CD4-positive, CD25-positive, alpha-beta regulatory T cell (primary cell): Measurements from ENCODE around the gene SLCO1B1. TPM values are rescaled to one million over a fixed set of nuclear protein-coding genes. Genes with fewer than 3 reads are reported as not detected.

Experiments used
- ATAC-seq, 2 donors: fragments of 150-1000 bp; cut with Tn5 transposase; one replicate each; pipeline ENCODE4 v1.10.0; 2021; ENCODE audit warnings: low read depth in 2 of 2, moderate number of reproducible peaks in 2 of 2, moderate library complexity in 1 of 2
- DNase-seq, 3 donors: peaks; one replicate each; pipeline versions ENCODE4 v3.0.0 to v3.0.0-alpha.2; 2012 to 2022; ENCODE audit warnings: mixed read lengths in 1 of 3
- H3K27ac ChIP-seq: one replicate; pipeline ENCODE4 v1.7.0; 2013; ENCODE audit warnings: mild to moderate bottlenecking, low read length; ENCODE audit not compliant: insufficient read depth, poor library complexity, severe bottlenecking
- H3K27me3 ChIP-seq: one replicate; pipeline ENCODE4 v1.7.0; 2013; ENCODE audit warnings: low read length; ENCODE audit not compliant: control insufficient read depth, insufficient read depth
- H3K36me3 ChIP-seq: one replicate; pipeline ENCODE4 v1.7.0; 2013; ENCODE audit warnings: mild to moderate bottlenecking, low read length, moderate library complexity; ENCODE audit not compliant: control insufficient read depth, insufficient read depth
- H3K4me1 ChIP-seq: 2 replicates; pipeline ENCODE4 v1.7.0; 2013; ENCODE audit warnings: mild to moderate bottlenecking, low read length; ENCODE audit not compliant: insufficient read depth, control insufficient read depth, poor library complexity, severe bottlenecking
- H3K4me3 ChIP-seq: one replicate; pipeline ENCODE4 v1.7.0; 2013; ENCODE audit warnings: low read depth, mild to moderate bottlenecking, low read length, moderate library complexity
- H3K9me3 ChIP-seq, 2 experiments: 1 replicate in 1 of 2; 2 replicates in 1 of 2; pipeline ENCODE4 v1.7.0; 2013; ENCODE audit warnings: low read length in 2 of 2, mild to moderate bottlenecking in 1 of 2, moderate library complexity in 1 of 2; ENCODE audit not compliant: control insufficient read depth in 2 of 2
- H3K27ac Mint-ChIP-seq, 3 donors: one replicate each; pipeline ENCODE4 v1.8.0; 2020 to 2022; ENCODE audit warnings: mild to moderate bottlenecking in 3 of 3, mixed read lengths in 3 of 3, moderate library complexity in 2 of 3
- H3K27me3 Mint-ChIP-seq: one replicate; pipeline ENCODE4 v1.8.0; 2022; ENCODE audit warnings: mild to moderate bottlenecking, mixed read lengths
- H3K36me3 Mint-ChIP-seq: one replicate; pipeline ENCODE4 v1.8.0; 2020; ENCODE audit warnings: mixed read lengths
- H3K4me1 Mint-ChIP-seq, 4 donors: one replicate each; pipeline ENCODE4 v1.8.0; 2020 to 2022; ENCODE audit warnings: mixed read lengths in 4 of 4, mild to moderate bottlenecking in 1 of 4
- H3K4me3 Mint-ChIP-seq, 4 donors: one replicate each; pipeline ENCODE4 v1.8.0; 2020 to 2022; ENCODE audit warnings: mild to moderate bottlenecking in 4 of 4, mixed read lengths in 4 of 4, moderate library complexity in 3 of 4
- H3K9me3 Mint-ChIP-seq, 7 donors: one replicate each; pipeline ENCODE4 v1.8.0; 2020 to 2022; ENCODE audit warnings: mixed read lengths in 7 of 7, mild to moderate bottlenecking in 3 of 7, moderate library complexity in 2 of 7
- polyA plus RNA-seq, 4 donors: library from polyadenylated mRNA; unstranded; fragments of 300-500 nt; fragmentation: Illumina TruSeq; gene quantifications; one replicate each; pipeline ENCODE4 v1.2.3, GENCODE V29; 2021
- total RNA-seq: library from RNA; stranded (reverse); gene quantifications from one replicate; pipeline ENCODE4 v1.2.3, GENCODE V29; 2022

Gene SLCO1B1
- total and polyA plus RNA-seq, 5 donors from 2014 or later, result not detected

DNA sequence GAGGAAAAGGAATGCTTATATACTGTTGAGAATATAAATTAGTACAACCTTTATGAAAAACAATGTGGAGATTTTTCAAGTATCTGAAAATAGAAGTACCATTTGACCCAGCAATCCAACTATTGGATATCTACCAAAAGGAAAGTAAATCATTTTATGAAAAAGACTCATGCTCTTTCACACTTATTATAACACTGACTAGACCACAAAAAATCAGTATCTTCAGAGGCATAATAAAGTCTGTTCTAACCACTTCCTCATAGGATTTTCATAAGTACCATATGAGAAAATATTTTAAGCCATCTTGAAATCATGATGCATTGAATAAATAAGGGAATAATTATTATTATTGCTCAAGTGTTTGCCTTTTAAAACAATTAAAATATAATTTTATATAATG is 90.8 kb downstream of the SLCO1B1 start:
- DNase-seq, result no peak
- H3K27ac Mint-ChIP-seq, result no peak overlapping the region
- H3K4me1 Mint-ChIP-seq, result no peaks in the 10 kb centered on the region
- no peaks in the 10 kb centered on the region for H3K9me3 ChIP-seq
- no peak overlapping the region for H3K4me3 ChIP-seq
- H3K36me3 Mint-ChIP-seq, result no peaks in the 10 kb centered on the region
- no peak for ATAC-seq
- no peaks in the 10 kb centered on the region for H3K4me1 ChIP-seq
- H3K9me3 Mint-ChIP-seq, result peaks cover 0 to 2% (median 0%) of the 10 kb centered on the region in 7 donors
- no peaks in the 10 kb centered on the region for H3K36me3 ChIP-seq
- H3K27ac ChIP-seq, result no peak overlapping the region
- H3K4me3 Mint-ChIP-seq, result no peak overlapping the region
- no peaks in the 10 kb centered on the region for H3K27me3 Mint-ChIP-seq
- H3K27me3 ChIP-seq, result no peaks in the 10 kb centered on the region

DNA sequence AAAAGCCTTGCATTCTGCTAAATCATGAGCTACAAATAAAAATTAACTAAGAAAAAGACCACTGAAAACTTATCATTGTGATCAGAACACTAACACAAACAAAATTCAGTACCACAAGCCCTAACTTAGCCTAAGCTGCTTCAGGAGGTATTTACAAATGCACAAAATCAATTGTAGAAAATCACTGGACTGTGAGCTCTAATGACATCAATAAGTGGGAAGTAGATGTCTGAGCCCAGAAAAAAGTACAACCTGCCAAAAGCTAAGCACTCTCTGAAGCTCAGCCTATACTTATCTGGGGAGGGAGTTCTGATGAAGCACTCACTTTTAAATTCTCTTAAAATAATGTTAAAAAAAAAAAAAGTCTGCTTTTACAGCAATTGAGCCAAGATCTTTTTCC is 92.9 kb downstream of the SLCO1B1 start:
- H3K27me3 Mint-ChIP-seq, result peaks cover 4% of the 10 kb centered on the region
- Histone ChIP-seq H3K9me3 (no peaks in the 10 kb centered on the region), H3K4me1 (no peaks in the 10 kb centered on the region), H3K27ac (no peak overlapping the region), H3K27me3 (no peaks in the 10 kb centered on the region), H3K36me3 (no peaks in the 10 kb centered on the region), H3K4me3 (no peak overlapping the region)
- H3K4me1 Mint-ChIP-seq, result no peaks in the 10 kb centered on the region
- DNase-seq (no peak), ATAC-seq (no peak)
- H3K9me3 Mint-ChIP-seq, result peaks cover 0 to 5% (median 0%) of the 10 kb centered on the region in 7 donors
- H3K4me3 Mint-ChIP-seq, result no peak overlapping the region
- no peak overlapping the region for H3K27ac Mint-ChIP-seq
- no peaks in the 10 kb centered on the region for H3K36me3 Mint-ChIP-seq

DNA sequence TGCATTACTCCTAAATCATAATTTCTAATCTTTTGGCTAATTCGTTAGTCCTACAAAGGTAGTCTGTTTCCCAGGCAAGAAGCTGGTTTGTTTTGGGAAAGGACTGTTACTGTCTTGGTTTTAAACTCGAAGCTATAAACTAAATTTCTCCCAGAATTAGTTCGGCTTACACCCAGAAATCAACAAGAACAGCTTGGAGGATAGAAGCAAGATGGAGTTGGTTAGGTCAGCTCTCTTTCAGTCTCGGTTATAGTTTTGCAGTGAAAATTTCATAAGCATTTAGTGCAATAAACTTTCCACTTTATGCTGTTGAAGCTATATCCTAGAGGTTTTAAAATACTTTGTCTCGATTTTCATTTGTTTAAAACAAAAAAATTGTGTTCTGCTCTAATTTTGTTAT is 103.4 kb downstream of the SLCO1B1 start:
- Histone ChIP-seq H3K9me3 (no peaks in the 10 kb centered on the region), H3K4me3 (no peak overlapping the region), H3K4me1 (no peaks in the 10 kb centered on the region), H3K36me3 (no peaks in the 10 kb centered on the region), H3K27ac (no peak overlapping the region), H3K27me3 (peaks cover 2% of the 10 kb centered on the region)
- Mint-ChIP-seq H3K36me3 (no peaks in the 10 kb centered on the region), H3K27me3 (peaks cover 13% of the 10 kb centered on the region), H3K4me3 (no peak overlapping the region), H3K9me3 (peaks cover 0 to 7% (median 0%) of the 10 kb centered on the region in 7 donors), H3K27ac (peak overlapping the region in 1 of 3 donors; percentile 50), H3K4me1 (no peaks in the 10 kb centered on the region)
- DNase-seq (no peak), ATAC-seq (no peak)

DNA sequence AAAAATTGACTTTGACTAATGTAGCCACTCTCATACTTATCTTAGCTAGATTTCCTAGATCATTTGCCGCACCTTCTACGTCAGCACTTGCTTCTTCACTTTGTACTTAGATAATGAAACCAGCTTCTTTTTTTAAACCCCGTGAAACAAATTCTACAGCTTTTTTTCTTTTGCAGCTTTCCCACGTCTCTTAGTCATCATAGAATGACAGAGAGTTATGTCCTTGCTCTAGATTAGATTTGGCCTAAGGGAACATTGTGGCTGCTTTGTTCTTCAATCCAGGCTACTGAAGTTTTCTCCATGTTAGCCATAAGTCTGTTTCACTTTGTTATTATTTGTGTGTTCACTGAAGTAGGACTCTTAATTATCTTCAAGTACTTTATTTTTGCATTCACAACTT is 108.9 kb downstream of the SLCO1B1 start:
- H3K27ac Mint-ChIP-seq, result no peak overlapping the region
- peaks cover 0 to 2% (median 0%) of the 10 kb centered on the region in 7 donors for H3K9me3 Mint-ChIP-seq
- H3K27me3 ChIP-seq, result peaks cover 2% of the 10 kb centered on the region
- H3K27me3 Mint-ChIP-seq, result peaks cover 13% of the 10 kb centered on the region
- no peaks in the 10 kb centered on the region for H3K4me1 ChIP-seq
- H3K4me3 ChIP-seq, result no peak overlapping the region
- no peak overlapping the region for H3K27ac ChIP-seq
- no peaks in the 10 kb centered on the region for H3K9me3 ChIP-seq
- DNase-seq (no peak), ATAC-seq (no peak)
- no peaks in the 10 kb centered on the region for H3K36me3 Mint-ChIP-seq
- H3K36me3 ChIP-seq, result no peaks in the 10 kb centered on the region
- no peak overlapping the region for H3K4me3 Mint-ChIP-seq
- no peaks in the 10 kb centered on the region for H3K4me1 Mint-ChIP-seq

DNA sequence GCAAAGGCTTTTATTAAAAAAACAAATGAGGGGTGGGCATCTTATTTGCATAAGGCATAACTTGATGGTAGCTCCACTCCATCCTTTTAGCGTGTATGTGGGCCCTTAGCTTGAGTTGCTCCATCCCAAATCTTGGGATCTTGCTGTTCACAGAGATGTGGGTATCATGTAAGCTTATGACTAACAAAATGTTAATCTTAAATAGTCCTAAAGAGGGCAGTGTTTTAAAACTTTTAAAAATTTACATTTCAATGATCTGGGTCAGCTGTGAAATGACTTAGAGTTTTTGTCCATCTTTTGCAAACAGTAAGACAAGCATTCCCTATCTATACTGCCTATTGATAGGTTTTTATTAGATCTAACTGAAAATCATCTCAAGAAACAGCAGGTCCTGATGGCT is 117.7 kb downstream of the SLCO1B1 start:
- no peak overlapping the region for H3K4me3 Mint-ChIP-seq
- H3K4me3 ChIP-seq, result no peak overlapping the region
- no peaks in the 10 kb centered on the region for H3K9me3 Mint-ChIP-seq
- H3K36me3 Mint-ChIP-seq, result no peaks in the 10 kb centered on the region
- no peaks in the 10 kb centered on the region for H3K4me1 ChIP-seq
- H3K27ac ChIP-seq, result no peak overlapping the region
- peak in 2 of 3 donors; percentile 1 to 4 for DNase-seq
- H3K27ac Mint-ChIP-seq, result no peak overlapping the region
- H3K27me3 Mint-ChIP-seq, result no peaks in the 10 kb centered on the region
- no peaks in the 10 kb centered on the region for H3K4me1 Mint-ChIP-seq
- no peaks in the 10 kb centered on the region for H3K36me3 ChIP-seq
- no peak for ATAC-seq
- H3K27me3 ChIP-seq, result no peaks in the 10 kb centered on the region
- no peaks in the 10 kb centered on the region for H3K9me3 ChIP-seq

DNA sequence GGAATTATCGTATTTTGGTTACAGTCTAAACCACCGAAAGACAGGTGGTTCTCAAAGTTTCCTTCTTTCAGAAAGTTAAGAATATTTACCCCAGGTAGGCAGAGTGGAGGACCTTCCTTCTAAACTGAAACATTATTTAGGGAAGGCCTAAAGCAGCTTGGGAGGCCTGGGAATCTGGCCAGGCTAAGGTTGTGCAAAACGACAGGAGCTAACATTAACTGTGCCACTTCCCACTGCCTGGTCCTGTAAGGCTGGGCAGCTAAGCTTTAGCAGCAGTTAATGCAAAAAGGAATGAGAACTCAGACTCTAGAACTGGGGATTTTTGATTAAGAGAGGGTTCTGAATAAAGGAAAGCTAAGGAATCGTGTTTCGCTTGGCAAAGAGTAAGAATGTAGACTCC is 121.1 kb downstream of the SLCO1B1 start:
- Mint-ChIP-seq H3K27me3 (no peaks in the 10 kb centered on the region), H3K4me1 (no peaks in the 10 kb centered on the region), H3K27ac (no peak overlapping the region), H3K36me3 (no peaks in the 10 kb centered on the region), H3K4me3 (no peak overlapping the region), H3K9me3 (peaks cover 0 to 2% (median 0%) of the 10 kb centered on the region in 7 donors)
- Histone ChIP-seq H3K27ac (no peak overlapping the region), H3K4me1 (no peaks in the 10 kb centered on the region), H3K36me3 (no peaks in the 10 kb centered on the region), H3K9me3 (peaks cover 0 to under 1% of the 10 kb centered on the region in 2 experiments), H3K4me3 (no peak overlapping the region), H3K27me3 (no peaks in the 10 kb centered on the region)
- DNase-seq, result no peak
- ATAC-seq, result no peak

DNA sequence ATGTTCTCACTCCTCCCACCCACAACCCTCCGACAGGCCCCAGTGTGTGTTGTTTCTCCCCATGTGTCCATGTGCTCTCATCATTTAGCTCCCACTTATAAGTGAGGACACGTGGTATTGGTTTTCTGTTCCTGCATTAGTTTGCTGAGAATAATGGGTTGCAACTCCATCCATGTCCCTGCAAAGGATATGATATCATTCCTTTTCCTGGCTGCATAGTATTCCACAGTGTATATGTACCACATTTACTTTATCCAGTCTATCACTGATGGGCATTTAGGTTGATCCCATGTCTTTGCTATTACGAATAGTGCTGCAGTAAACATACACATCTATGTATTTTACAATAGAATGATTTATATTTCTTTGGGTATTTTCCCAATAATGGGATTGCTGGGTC is 126.2 kb downstream of the SLCO1B1 start:
- H3K36me3 Mint-ChIP-seq, result no peaks in the 10 kb centered on the region
- ATAC-seq (no peak), DNase-seq (no peak)
- Histone ChIP-seq H3K9me3 (peaks cover 0 to 6% of the 10 kb centered on the region in 2 experiments), H3K27ac (no peak overlapping the region), H3K4me3 (no peak overlapping the region), H3K4me1 (no peaks in the 10 kb centered on the region), H3K36me3 (no peaks in the 10 kb centered on the region), H3K27me3 (no peaks in the 10 kb centered on the region)
- no peaks in the 10 kb centered on the region for H3K27me3 Mint-ChIP-seq
- H3K4me3 Mint-ChIP-seq, result no peak overlapping the region
- no peaks in the 10 kb centered on the region for H3K4me1 Mint-ChIP-seq
- peaks cover 2 to 15% (median 12%) of the 10 kb centered on the region in 7 donors for H3K9me3 Mint-ChIP-seq
- no peak overlapping the region for H3K27ac Mint-ChIP-seq

DNA sequence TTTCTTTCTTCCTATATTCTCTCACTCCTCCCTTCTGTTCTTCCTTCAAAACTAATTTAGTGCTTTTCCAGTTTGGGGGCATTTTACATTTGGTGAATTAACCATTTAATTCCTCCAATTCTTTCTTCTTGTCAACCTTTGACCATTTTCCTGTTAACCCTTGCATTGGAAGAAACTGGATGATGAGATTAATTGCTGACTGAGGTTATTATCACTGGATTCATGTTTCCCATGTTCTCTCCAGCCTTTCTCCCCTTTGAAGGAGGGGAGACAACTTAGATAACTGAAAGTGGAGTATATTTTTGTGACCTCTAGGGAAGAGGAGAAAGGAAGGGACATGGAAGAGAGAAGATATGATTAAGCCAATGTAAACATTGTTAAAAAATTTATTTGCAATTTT is 133.2 kb downstream of the SLCO1B1 start:
- no peaks in the 10 kb centered on the region for H3K27me3 Mint-ChIP-seq
- H3K9me3 ChIP-seq, result no peaks in the 10 kb centered on the region
- H3K27ac Mint-ChIP-seq, result no peak overlapping the region
- peaks cover 4% of the 10 kb centered on the region for H3K27me3 ChIP-seq
- H3K4me1 ChIP-seq, result no peaks in the 10 kb centered on the region
- no peaks in the 10 kb centered on the region for H3K36me3 Mint-ChIP-seq
- DNase-seq (no peak), ATAC-seq (no peak)
- H3K4me3 Mint-ChIP-seq, result no peak overlapping the region
- no peaks in the 10 kb centered on the region for H3K36me3 ChIP-seq
- no peaks in the 10 kb centered on the region for H3K4me1 Mint-ChIP-seq
- peaks cover 2 to 14% (median 8%) of the 10 kb centered on the region in 7 donors for H3K9me3 Mint-ChIP-seq
- H3K27ac ChIP-seq, result no peak overlapping the region
- no peak overlapping the region for H3K4me3 ChIP-seq
